Urinary bladder (tissue), 4 donors: ENCODE data around the gene HLA-F. TPM values are rescaled to one million over a fixed set of nuclear protein-coding genes. Genes with fewer than 3 reads are reported as not detected.

ENCODE experiments used
- DNase-seq: peaks from one replicate; pipeline ENCODE4 v3.0.0-alpha.2; 2015; ENCODE audit errors: extremely low spot score
- H3K27ac ChIP-seq: one replicate; pipeline ENCODE4 v1.5.1; 2013; ENCODE audit warnings: low read depth, mild to moderate bottlenecking, moderate library complexity
- H3K36me3 ChIP-seq: one replicate; pipeline ENCODE4 v1.6.1; 2013; ENCODE audit warnings: mild to moderate bottlenecking, moderate library complexity; ENCODE audit not compliant: insufficient read depth
- H3K4me1 ChIP-seq: one replicate; pipeline ENCODE4 v1.6.1; 2013; ENCODE audit warnings: mild to moderate bottlenecking, moderate library complexity; ENCODE audit not compliant: insufficient read depth
- H3K4me3 ChIP-seq: one replicate; pipeline ENCODE4 v1.5.1; 2013; ENCODE audit warnings: low read depth, low read length
- WGBS: extraction: QIAGEN DNeasy Blood & Tissue Kit; methylation state at CpG from one replicate; pipeline ENCODE4 v1.1.7; 2013; 5-methylcytosine and 5-hydroxymethylcytosine counted together
- polyA plus RNA-seq: library from polyadenylated mRNA; stranded (reverse); fragments of 200-250 nt; gene quantifications from one replicate; pipeline ENCODE4 v1.2.3, GENCODE V29; 2013
- total RNA-seq: library from RNA; depleted of rRNA; stranded (reverse); fragments of >200 nt; gene quantifications from one replicate; pipeline ENCODE4 v1.2.3, GENCODE V29; 2014
- donor health status: healthy with polysubstance abuse.
- donor health status: healthy.

HLA-F gene
- total and polyA plus RNA-seq, 2 donors, result 12.5 to 100 TPM

DNA sequence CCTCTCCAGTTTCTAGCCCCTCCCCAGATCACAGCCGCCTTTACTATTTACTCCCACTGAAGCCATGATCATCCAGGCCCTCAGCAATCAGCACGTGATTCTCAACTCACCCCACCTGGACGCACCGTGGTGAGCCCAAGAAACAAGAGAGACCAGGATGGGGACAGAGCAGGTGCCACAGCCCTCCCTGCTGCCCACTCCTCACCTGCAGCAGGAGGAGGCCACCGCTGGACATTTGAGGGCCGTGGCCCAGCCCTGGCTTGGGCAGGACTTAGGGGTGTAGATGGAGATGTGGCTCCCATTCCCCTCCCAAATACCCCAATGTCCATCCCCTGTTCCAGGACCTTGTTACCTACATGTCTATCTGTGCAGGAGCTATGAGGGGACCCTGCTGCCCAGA lies 20.3 kb downstream of the HLA-F start:
- H3K27ac ChIP-seq, result no peak overlapping the region
- no peaks in the 10 kb centered on the region for H3K36me3 ChIP-seq
- H3K4me3 ChIP-seq, result no peak overlapping the region
- DNase-seq, result no peak
- 83% methylated on average over 6 of the region's 6 CpGs for WGBS
- no peaks in the 10 kb centered on the region for H3K4me1 ChIP-seq

GRCh38 chr6:29744131-29744530 lies 20.9 kb downstream of the HLA-F start:
- H3K27ac ChIP-seq, result no peak overlapping the region
- no peaks in the 10 kb centered on the region for H3K4me1 ChIP-seq
- H3K36me3 ChIP-seq, result no peaks in the 10 kb centered on the region
- H3K4me3 ChIP-seq, result no peak overlapping the region
- WGBS, result 91% methylated on average over 4 of the region's 4 CpGs
- DNase-seq, result no peak

DNA sequence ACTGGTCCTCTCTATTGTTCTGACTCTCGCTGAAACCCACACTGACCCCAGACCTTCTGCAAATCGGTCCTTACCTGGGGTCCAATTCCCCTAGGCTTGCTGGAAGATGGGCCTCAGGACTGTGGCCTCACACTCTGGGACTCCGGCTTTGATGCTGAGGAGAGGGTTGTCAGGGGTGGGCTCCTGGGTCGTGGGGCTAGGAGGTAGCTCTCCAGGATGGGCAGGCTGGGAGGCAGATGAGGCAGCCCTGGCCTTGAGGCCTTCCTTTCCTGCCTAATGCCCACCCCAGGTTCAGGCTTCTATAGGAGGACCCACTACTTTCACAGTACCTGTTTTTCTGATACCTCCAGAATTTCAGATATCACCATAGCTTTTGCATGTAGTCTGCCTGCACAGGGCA lies 21.4 kb downstream of the HLA-F start:
- DNase-seq, result no peak
- no peaks in the 10 kb centered on the region for H3K4me1 ChIP-seq
- no peak overlapping the region for H3K27ac ChIP-seq
- no peak overlapping the region for H3K4me3 ChIP-seq
- H3K36me3 ChIP-seq, result no peaks in the 10 kb centered on the region
- 76% methylated on average over 4 of the region's 4 CpGs for whole genome bisulfite sequencing

GRCh38 chr6:29745386-29745785 lies 22.2 kb downstream of the HLA-F start:
- H3K27ac ChIP-seq, result no peak overlapping the region
- no peaks in the 10 kb centered on the region for H3K36me3 ChIP-seq
- DNase-seq, result no peak
- no peaks in the 10 kb centered on the region for H3K4me1 ChIP-seq
- no peak overlapping the region for H3K4me3 ChIP-seq
- 90% methylated on average over 3 of the region's 3 CpGs for WGBS

DNA sequence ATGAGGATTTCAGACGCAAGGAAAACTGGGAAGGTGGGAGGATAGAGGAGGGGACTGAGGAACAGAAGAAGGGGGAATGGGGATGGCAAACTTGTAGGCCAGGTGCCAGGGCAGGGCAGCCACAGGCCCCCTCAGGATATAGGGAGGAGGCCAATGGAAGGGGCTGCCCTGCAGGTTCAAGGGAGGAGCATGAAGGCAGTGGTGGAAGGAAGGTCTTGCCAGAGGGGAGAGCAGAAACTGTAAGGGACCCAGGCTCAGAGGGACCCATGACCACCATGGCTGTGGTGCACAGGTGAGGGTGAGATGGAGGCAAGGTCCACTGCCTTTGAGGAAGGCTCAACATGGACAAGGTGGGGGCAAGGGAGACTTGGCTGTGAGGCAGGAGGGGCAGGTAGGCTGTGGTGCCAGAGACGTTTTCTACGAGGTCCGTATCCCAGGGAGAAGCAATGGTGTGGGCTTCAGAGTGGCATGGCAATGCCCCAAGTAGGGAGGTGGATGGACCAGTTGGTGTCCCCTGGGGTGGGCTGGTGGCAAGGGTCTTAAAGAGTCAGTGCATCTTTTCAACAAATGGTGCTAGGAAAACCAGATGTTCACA lies 22.7 kb downstream of the HLA-F start:
- no peaks in the 10 kb centered on the region for H3K36me3 ChIP-seq
- H3K4me3 ChIP-seq, result no peak overlapping the region
- no peaks in the 10 kb centered on the region for H3K4me1 ChIP-seq
- no peak overlapping the region for H3K27ac ChIP-seq
- WGBS, result 79% methylated on average over 4 of the region's 4 CpGs
- no peak for DNase-seq

GRCh38 chr6:29746846-29747687 lies 23.8 kb downstream of the HLA-F start:
- no peaks in the 10 kb centered on the region for H3K36me3 ChIP-seq
- no peaks in the 10 kb centered on the region for H3K4me1 ChIP-seq
- H3K4me3 ChIP-seq, result no peak overlapping the region
- 83% methylated on average over 16 of the region's 16 CpGs for WGBS
- DNase-seq, result no peak
- no peak overlapping the region for H3K27ac ChIP-seq

DNA sequence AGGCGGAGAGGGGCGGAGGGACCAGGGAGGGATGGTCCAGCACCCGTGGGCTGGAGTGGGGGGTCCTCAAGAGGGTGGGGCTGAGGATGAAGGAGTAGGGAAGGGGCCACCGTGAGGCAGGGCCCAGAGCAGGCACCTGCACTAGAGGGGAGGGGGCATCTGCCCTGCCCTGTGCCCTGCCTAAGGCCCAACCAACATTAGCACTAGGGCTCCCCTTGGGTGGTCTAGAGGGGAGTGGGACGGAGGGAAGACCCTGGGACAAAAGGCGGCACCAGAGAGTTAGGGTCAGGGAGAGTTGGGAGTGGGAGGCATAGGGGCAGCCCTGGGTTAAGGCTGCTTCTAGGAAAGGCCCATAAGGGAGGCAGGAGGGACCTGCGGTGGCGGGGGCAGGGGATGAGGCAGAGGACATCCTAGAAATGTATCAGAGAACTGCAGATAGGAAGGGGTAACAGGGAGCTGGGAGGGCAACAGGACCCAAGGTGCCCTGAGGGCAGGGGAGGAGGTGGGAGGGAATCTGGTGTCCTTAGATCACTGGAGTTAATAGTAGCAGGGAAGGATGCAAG lies 24.5 kb downstream of the HLA-F start:
- Histone ChIP-seq H3K36me3 (no peaks in the 10 kb centered on the region), H3K4me3 (peak overlapping the region; percentile 65), H3K4me1 (no peaks in the 10 kb centered on the region), H3K27ac (no peak overlapping the region)
- DNase-seq, result no peak
- WGBS, result 76% methylated on average over 8 of the region's 8 CpGs

GRCh38 chr6:29748391-29749307 lies 25.4 kb downstream of the HLA-F start:
- peak overlapping the region; percentile 65 for H3K4me3 ChIP-seq
- H3K4me1 ChIP-seq, result no peaks in the 10 kb centered on the region
- under 1% methylated on average over 63 of the region's 63 CpGs for WGBS
- peak; percentile 49 for DNase-seq
- H3K27ac ChIP-seq, result peak overlapping the region; percentile 27
- no peaks in the 10 kb centered on the region for H3K36me3 ChIP-seq

- Histone ChIP-seq H3K4me3 (peak overlapping the region; percentile 65), H3K36me3 (no peaks in the 10 kb centered on the region), H3K4me1 (no peaks in the 10 kb centered on the region), H3K27ac (no peak overlapping the region)
- DNase-seq, result no peak
- WGBS, result 8% methylated on average over 13 of the region's 13 CpGs
Observed at GRCh38 chr6:29749308-29749662, 26.1 kb downstream of the HLA-F start.

- Histone ChIP-seq H3K4me1 (no peaks in the 10 kb centered on the region), H3K27ac (no peak overlapping the region), H3K4me3 (no peak overlapping the region), H3K36me3 (no peaks in the 10 kb centered on the region)
- WGBS, result 66% methylated on average over 5 of the region's 5 CpGs
- DNase-seq, result no peak
Observed at GRCh38 chr6:29749668-29750067, 26.4 kb downstream of the HLA-F start.

GRCh38 chr6:29750709-29751108 lies 27.5 kb downstream of the HLA-F start:
- Histone ChIP-seq H3K4me3 (no peak overlapping the region), H3K27ac (no peak overlapping the region), H3K36me3 (no peaks in the 10 kb centered on the region), H3K4me1 (no peaks in the 10 kb centered on the region)
- no peak for DNase-seq
- WGBS, result 80% methylated on average over 6 of the region's 6 CpGs

GRCh38 chr6:29751480-29751879 lies 28.2 kb downstream of the HLA-F start:
- Histone ChIP-seq H3K4me3 (no peak overlapping the region), H3K27ac (no peak overlapping the region), H3K4me1 (no peaks in the 10 kb centered on the region), H3K36me3 (no peaks in the 10 kb centered on the region)
- DNase-seq, result no peak
- WGBS, result 91% methylated on average over 3 of the region's 3 CpGs

- Histone ChIP-seq H3K4me1 (no peaks in the 10 kb centered on the region), H3K27ac (peak overlapping the region; percentile 85), H3K4me3 (peak overlapping the region; percentile 42), H3K36me3 (no peaks in the 10 kb centered on the region)
- peak; percentile 32 for DNase-seq
- WGBS, result under 1% methylated on average over 64 of the region's 64 CpGs
Observed at GRCh38 chr6:29752451-29753308, 29.4 kb downstream of the HLA-F start.
